Right renal cortex interstitium (tissue), 3 donors: ENCODE results near the gene NDFIP1. TPM values are rescaled to one million over a fixed set of nuclear protein-coding genes. Genes with fewer than 3 reads are reported as not detected.
"Not testable (repeated sequence)": the region's sequence is repeated elsewhere in the genome, so short reads cannot be mapped to it uniquely, and the experiment has no call there.

Source experiments
- DNase-seq, 3 donors: peaks; one replicate each; pipeline ENCODE4 v3.0.0-alpha.2; 2013; ENCODE audit warnings: low read depth in 3 of 3, low spot score in 2 of 3
- polyA plus RNA-seq, 3 donors: library from polyadenylated mRNA; unstranded; fragments of 120-200 nt; gene quantifications; one replicate each; pipeline ENCODE4 v1.2.1, GENCODE V29; 2013; ENCODE audit not compliant: insufficient read length in 3 of 3

The NDFIP1 gene, protein sequence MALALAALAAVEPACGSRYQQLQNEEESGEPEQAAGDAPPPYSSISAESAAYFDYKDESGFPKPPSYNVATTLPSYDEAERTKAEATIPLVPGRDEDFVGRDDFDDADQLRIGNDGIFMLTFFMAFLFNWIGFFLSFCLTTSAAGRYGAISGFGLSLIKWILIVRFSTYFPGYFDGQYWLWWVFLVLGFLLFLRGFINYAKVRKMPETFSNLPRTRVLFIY
- 100 to 1,000 TPM; 135 to 146 (median 142) TPM for polyA plus RNA-seq

DNA sequence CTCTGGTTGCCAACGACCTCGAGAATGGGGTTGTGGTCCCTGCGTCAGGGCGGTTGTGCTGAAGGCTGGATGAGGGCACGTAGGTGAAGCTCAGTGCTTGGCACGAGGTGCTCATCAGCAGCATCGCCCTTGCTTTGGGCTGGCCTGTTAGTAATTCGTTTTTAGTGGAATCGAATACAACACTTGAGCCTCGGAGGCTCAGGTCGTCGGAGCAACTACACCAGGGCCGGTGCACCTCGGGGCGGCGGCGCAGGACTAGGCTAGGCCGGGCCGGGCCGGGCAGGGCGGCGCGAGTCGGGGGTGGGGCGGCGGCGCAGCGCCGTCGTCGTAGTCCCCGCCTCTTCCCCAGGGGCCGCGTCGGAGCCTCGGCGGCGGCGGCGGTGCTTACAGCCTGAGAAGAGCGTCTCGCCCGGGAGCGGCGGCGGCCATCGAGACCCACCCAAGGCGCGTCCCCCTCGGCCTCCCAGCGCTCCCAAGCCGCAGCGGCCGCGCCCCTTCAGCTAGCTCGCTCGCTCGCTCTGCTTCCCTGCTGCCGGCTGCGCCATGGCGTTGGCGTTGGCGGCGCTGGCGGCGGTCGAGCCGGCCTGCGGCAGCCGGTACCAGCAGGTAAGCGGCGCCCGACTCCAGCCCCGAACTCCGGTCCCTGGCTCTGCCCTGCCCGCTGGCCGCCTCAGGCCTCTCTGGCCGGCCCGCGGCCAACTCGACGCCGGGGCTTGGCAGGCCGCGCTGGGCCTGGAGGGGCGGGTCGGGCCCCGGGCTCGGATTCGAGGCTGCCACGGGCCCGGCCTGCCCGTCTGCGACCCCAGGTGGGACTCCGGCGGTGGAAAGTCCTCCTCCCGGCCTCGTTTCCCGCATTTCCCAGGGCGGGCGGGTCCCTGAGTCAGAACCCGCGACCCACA, at the start of gene NDFIP1:
TSS of gene NDFIP1 (plus strand) at position 348 of the 899 bp plus-strand sequence. CDS start at position 544, 196 bp downstream.
- peak in 2 of 3 donors; percentile 36 to 64 for DNase-seq

DNA sequence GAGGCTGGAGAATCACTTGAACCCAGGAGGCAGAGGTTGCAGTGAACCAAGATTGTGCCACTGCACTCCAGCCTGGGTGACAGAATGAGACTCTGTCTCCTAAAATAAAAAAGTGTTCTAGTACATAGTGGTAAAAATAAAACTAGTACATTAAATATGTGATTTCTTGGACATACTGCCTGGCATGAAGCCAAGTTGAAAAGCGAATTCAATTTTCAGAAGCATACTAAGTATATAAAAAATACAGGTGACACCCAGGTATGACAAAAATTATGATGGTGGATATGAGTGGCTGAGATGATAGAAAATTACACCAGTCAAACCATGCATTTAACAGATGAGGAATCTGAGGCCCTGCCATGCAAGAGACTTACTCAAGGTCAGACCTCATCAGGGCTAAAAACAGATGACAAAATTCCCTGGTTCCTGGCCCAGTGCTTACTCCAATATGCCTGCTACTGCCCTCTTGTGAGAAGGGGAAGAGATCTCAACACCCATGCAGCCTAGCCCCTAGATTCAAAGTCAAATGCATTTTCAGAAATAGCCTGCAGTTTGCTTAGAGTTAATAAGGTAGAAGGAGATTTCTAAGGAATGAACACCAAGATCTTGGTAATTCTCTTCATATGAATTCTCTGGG, 49.2 kb upstream of the NDFIP1 start:
- no peak for DNase-seq

DNA sequence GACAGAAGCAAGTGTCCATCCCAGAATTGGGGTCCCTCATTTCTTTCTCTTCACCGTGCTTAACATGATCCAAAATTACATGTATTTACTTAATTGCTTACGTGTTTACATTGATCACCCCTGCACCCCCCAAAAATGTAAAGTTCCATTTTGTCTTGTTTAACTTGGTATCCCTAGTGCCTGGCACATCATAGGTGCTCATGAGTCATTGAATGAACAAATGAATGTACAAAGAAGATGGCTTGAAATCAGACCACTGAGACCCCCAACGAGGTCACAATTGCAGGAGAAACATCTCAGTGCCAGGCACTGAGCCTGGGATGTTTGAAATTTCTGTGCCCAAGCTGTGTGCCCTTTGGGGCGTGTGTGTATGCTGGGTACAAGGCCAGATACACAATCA, 45.2 kb upstream of the NDFIP1 start:
- no peak for DNase-seq

DNA sequence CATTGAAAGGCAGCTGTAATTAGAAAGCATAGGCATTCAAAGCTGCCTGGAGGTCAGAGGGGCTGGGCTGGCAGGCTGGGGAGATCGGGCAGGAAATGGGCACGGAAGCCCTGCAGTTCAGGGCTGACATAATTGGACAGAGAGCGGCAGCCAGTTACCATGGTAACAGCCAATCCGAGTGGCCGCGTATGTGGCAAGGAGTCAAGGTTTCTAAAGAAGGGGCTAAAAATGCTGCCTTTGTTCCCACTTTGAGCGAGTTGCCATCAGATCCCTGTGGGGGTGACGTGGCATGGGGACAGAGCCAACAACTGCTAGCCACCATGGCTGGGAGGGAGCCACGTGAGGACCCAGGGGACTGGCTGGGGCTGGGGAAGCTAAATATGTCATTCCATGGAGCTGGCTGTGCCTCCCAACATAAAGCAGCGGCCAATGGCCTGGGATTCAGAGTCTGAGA, 44.7 kb upstream of the NDFIP1 start:
- DNase-seq = peak in 2 of 3 donors; percentile 27 to 46

DNA sequence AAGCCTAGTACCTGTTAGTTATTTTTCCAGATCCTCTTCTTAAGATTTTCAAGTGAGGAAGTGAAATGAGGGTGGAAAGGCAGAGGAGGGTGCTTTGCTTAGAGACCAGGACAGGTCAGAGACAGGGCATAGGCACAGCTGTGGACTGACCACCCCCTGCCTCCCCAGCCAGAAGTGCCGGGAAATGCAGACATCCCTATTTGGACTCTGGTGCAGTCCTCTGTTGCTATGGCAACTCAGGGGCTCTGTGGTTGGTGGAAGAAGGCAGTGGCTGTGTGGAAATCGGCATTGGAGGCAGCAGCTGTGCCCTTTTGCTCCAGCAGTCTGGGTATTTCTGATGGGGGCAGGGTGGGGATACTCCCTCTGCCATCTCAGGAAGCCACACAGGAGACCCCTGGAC, 43.3 kb upstream of the NDFIP1 start:
- no peak for DNase-seq

DNA sequence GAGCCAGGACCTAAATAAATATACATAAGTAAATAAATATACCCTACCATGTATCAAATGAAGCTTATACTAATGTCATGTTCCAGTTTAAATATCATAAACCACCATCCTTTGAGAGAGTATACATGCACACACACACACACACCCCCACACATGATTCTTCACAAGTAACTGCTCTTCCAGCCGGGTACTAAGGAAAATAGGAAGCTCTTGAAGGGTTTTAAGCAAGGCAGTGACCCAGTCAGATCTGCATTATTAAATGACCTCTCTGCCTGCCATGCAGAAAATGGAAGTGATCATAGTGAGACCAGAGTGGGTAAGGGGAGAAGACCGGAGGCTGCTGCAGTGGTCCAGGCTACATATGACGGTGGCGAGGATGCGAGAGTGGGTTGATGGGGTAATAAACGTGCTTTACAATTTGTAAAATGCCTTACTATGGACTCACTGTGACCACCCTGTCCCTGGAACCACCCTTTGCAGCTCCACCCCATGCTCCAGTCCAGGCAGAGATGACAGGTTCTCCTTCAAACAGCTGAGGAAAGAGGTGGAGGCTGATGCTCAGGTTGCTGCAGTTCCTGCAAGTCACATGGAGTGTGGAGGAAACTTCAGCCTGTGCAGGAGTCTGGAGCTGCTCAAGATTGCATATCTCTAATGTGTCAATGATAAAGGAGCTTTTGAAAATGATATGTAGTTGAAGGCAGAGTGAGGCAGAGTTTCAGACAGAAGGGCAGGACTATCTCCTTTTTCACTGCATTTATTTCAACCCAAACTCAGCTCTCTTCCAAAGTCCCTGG, 38.8 kb upstream of the NDFIP1 start:
- no peak for DNase-seq

DNA sequence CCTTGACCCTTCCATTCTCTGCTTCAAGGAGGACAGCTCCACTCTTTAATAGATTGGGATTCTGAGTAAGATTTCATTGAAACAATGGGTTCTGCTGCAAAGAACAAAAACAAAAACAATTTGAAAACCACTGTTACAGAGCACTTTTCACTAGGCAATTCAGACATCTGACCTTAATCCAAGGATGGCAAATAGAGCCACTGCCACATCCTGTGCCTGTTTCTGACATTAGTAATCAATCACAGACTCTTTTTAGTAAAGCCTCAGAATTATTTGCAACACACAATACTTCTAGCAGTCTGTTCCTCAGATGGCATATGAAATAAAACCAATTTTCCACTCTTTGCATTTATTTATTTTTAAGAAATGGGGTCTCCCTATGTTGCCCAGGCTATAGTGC, 37.8 kb upstream of the NDFIP1 start:
- DNase-seq = no peak

DNA sequence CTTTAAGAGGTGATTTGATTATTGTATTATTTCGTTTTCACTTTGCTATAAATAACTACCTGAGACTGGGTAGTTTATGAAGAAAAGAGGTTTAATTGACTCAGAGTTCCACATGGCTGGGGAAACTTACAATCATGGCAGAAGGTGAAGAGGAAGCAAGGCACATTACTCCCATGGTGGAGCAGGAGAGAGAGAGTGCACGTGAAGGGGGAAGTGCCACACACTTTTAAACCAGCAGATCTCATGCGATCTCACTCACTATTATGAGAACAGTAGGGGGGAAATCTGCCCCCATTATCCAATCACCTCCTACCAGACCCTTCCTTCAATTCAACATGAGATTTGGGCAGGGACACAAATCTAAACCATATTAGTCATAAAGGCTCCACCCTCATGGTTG, 36.1 kb upstream of the NDFIP1 start:
- DNase-seq = no peak

DNA sequence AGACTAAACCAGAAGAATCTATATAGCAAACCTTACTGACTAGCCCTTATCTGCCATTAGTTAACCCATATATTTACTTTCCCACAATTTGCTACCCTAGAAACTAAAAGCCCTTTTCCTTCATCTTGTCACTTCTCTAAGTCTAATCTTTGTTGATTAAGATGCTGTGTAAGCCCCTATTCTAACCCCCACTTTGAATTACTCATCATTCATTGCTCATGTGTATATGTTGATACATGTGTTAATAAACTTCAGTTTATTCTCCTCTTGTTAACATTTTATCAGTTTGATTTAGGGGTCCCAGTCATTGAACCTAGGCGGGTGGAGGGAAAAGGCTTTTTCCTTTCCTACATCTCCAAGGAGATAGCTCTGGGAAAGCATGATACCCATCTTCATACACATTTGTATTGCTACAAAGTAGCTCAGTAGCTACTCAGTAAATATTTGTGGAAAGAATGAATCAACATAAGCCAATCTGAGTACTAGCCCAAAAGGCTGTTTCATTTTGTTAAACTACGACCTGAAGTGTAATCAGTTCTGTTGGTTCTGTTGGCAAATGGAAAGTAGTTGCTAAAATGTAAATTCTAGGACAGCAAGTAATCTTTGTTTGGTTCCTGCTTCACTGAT, 35.1 kb upstream of the NDFIP1 start:
- no peak for DNase-seq

DNA sequence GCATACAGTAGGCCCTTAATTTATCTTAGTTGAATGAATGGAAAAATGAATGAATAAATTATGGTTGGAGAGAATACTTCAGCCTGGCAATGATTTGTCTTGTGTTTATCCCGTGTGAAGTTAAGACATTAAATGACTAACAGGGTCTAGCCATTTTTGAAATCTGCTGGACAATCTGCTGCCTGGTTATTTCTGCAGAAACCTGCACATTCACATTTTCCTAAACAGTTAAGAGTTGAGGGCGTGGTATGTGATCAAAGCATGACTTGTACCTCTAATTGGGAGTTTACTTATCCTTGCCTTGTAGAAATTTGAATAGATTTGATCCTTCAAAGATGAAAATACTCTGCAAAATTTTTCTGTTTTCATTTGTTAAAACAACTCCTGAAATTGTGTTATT, 34.6 kb upstream of the NDFIP1 start:
- DNase-seq = no peak

DNA sequence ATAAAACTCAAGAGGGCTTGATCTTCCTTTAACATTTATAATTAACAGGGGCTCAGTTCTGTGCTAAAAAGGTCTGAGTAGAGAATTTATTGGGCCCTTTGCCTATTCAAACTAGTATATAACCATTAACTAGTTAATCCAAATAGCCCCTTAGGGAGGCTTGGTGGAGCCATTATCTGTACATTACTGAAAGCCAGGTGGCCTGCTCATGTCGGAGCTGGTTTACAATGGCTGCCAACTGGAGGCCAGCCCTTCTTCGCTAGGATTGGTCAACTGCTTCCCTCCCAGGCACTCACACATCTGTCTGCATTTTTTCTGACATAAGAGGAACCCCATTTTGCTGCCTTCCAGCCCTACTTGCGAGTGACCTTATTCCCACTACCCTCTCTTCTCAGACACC, 30.4 kb upstream of the NDFIP1 start:
- DNase-seq = no peak

DNA sequence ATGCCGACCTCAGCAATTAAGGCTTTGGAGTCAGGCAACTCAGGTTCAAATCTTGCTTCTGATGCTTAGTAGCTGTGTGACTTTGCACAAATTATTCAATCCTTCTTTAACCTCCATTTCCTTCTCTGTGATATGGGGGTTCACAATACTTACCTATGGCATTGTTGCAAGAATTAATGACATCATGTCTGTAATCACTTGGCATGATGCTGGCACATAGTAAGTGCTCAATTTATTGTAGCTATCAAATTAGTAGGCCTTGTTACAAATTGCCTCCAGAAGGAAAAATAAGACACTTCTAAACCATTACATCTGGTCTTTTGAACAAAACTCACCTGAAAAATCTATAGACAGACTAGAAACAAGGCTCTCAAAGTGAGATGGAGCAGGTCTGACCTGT, 29.9 kb upstream of the NDFIP1 start:
- no peak for DNase-seq

DNA sequence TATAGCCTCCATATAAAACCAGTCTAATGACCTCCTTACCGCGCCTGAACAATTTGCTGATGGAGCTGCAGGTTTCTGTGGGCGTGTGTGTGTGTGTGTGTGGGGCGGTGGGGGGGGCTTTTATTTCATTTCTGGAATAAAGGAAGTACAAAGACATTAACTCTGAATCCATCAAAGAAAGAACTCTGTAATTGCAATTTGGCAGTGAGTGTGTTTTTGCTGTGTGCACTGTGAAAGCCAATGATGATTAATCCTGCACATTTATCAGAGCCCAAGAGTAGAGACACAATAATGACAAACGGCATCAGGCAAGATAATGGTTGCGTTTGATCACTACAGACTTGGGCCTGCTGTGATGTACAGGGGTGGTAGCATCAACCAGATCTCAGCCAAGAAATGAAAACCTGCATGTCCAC, 29.3 kb upstream of the NDFIP1 start:
- DNase-seq = no peak

DNA sequence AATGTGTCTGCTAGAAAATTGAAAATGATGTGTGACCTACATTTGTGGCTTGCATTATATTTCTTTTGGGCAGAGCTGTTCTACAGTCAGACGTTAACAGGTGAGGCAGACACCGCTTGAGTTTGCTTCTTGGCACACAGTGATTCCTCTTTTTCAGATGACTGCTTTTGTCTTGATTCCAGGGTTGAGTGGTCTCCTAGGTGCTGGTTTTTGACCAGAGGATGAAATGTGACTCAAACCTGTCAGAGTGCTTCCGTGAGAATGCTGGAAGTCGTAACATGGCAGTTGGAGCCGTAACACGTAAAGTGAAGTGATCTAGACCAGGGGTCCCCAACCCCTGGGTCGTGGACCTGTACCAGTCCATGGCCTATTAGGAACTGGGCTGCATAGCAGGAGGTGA, 28.3 kb upstream of the NDFIP1 start:
- no peak for DNase-seq

DNA sequence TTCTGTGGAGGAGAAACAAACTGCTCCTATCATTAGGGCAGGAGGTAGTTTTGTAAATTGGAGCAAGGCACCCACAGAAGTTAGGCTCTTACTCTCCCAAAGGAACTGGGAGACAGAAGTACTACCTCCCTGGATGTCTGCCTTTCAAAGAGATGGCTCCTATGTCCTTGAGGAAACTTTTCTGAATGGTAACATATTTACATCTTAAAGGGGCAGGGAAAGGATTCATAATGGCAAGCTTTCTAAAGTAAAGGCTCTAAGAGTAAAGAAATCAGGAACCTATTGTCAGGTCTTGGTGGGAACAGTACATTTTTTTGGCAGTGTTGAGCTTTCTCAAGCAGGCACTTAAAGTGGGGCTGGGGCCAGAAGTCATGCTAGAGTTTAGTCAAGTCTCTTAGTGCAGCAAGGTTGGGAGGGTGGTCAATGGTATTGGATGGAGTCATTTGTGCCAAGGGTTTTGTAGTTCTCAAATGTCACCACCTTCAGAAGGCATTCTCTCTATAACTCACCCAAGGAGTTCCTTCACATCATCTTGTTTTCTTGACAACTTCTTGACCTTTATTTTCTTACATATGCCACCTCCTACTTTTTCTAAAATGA, 26.3 kb upstream of the NDFIP1 start:
- DNase-seq = no peak

DNA sequence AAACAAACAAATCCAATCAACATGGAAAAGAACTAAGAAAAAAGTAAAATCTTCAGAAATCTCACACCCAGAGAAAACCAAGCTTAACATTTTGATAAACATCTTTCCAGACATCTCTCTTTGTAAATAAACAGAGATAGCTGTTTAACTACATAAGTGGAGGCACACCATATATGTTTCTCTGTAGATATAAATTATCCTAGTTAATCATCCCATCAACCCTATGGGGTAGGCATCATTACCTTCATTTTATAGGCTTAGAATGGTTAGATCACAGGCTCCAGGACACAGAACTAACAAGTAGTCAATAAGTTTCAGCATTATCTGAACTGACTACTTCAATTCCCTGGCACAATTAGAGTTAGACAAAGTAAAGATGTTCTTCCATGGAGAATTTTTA, 22.4 kb upstream of the NDFIP1 start:
- no peak for DNase-seq

DNA sequence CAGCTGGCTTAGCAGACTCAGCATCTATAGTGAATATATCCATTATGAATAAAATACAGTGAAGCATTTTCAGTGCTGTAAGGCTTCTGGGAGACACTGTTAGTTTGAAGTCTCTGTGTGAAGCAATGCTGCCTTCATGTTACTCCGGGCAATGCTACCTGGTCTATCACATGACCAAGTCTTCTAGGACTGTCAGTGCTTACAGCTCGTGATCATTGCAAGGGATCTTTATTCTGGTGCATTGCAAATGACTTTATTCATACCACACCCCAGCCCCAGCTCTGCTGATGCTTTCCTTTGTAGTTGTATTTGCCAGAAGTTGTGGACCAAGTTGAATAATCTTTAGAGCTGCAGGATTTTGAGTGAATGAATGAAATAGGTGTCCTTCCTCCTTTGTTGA, 21.9 kb upstream of the NDFIP1 start:
- DNase-seq = no peak

DNA sequence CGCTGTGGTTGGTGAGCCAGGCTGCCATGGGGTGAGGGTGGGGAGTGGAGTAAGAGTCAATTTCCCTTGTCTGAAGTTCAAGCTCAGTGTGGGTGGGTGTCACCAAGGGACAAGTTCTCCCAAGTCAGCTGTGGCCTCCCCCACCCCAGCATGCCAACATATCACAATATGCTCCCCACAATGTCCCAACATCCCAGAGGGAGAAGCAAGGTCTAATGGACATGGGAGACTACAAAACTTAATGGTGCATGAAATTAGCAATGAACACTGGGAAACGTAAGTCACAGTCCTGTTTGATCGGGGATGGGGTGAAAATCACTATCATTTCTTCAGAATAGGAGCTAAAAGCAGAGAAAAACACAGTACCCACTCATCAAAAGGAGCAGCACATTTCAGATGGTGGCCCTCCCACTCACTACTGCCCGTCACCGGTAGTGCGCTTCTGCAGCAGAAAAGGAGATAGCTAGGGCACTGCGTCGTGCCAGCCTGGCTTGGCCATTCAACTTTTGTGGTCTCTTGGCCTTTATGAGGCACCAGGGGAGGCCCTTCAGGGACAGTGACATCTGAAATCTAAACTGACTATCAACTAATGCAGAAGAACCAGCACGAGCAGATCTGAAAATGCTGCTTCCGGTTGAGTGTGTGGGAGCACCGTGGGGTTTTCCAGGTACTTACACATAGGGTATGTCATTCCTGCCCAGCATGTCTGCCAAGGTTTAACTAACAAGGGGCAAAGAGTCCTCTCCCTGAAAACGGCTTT, 20.5 kb upstream of the NDFIP1 start:
- DNase-seq = no peak

DNA sequence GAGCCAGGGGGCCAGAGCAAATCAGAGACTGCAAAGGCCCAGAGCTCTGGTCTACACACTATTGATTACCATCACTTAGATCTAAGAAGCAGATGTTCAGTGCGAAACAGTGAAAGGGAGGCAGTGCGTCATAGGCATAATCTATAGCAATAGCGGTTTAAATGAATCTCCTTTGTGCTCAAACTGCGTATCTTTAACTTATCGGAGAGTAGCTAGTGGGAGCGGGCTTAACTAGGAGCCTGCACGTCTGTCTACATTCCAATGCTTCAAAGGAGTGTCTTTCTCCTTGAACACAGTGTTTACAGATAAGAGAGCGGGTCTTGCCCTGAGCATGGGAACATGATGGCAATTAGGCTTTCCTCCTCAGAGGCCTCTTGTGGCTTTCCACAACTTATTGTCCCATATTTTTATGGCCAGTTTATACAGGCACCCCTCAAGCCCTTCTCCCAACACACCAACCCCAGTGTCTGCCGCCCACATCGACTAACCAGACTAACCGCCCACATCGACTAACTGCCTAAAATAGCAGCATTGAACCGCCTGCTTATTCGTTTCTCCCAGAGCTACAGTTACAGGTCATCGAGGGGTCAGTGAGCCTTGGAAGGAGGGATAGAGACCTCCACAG, 19.6 kb upstream of the NDFIP1 start:
- not testable (repeated sequence) for DNase-seq
